ENCODE measurements around the gene MCHR1. TPM values are rescaled to one million over a fixed set of nuclear protein-coding genes. Genes with fewer than 3 reads are reported as not detected.
"Not testable (repeated sequence)": the region's sequence is repeated elsewhere in the genome, so short reads cannot be mapped to it uniquely, and the experiment has no call there.

The MCHR1 gene
- total RNA-seq, 1 donor from 2014 or later, result 3.2 TPM

- H3K4me1 Mint-ChIP-seq, result peaks cover 9% of the 10 kb centered on the region
- H3K27ac Mint-ChIP-seq, result no peak overlapping the region
- DNase-seq (ENCODE audit: low spot score in 2 of 2, unreplicated experiment in 2 of 2), result no peak
- TF ChIP-seq, protein P1, sequence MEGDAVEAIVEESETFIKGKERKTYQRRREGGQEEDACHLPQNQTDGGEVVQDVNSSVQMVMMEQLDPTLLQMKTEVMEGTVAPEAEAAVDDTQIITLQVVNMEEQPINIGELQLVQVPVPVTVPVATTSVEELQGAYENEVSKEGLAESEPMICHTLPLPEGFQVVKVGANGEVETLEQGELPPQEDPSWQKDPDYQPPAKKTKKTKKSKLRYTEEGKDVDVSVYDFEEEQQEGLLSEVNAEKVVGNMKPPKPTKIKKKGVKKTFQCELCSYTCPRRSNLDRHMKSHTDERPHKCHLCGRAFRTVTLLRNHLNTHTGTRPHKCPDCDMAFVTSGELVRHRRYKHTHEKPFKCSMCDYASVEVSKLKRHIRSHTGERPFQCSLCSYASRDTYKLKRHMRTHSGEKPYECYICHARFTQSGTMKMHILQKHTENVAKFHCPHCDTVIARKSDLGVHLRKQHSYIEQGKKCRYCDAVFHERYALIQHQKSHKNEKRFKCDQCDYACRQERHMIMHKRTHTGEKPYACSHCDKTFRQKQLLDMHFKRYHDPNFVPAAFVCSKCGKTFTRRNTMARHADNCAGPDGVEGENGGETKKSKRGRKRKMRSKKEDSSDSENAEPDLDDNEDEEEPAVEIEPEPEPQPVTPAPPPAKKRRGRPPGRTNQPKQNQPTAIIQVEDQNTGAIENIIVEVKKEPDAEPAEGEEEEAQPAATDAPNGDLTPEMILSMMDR (IDR thresholded peaks at IDR 0.05; ENCODE audit: unreplicated experiment), result no peak
- H3K4me3 Mint-ChIP-seq, result no peak overlapping the region
- peaks cover 4% of the 10 kb centered on the region for H3K9me3 Mint-ChIP-seq
- no peaks in the 10 kb centered on the region for H3K36me3 Mint-ChIP-seq
- no peaks in the 10 kb centered on the region for H3K27me3 Mint-ChIP-seq (ENCODE audit: low read depth)
Measured at GRCh38 chr22:40671369-40671768, 7.9 kb upstream of the MCHR1 start.

DNA sequence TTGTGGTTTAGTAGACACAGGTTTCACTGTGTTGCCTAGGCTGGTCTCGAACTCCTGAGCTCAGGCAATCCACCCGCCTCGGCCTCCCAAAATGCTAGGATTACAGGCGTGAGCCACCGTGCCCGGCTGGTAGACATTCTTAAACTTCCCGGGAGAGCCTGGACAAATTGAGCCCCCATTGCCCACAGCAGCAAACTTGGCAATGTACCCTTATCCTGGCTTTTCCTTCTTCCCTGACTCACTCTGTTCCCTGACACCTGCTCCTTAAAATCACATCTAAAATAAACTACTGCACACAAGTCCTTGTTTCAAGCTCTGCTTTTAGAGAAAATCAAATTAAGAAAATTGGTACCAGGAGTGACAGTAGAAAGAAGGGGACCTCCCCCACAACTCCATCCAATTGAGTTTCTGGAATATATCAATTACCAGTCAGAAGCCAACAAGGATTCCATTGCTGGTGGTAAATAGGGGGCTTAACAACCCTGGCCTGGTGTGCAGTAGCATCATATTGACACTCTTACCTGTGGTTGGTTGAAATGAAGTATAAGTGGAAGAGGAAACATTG, 7.4 kb upstream of the MCHR1 start:
- Mint-ChIP-seq H3K4me1 (peaks cover 4% of the 10 kb centered on the region), H3K36me3 (no peaks in the 10 kb centered on the region), H3K9me3 (peaks cover 4% of the 10 kb centered on the region), H3K4me3 (no peak overlapping the region), H3K27me3 (ENCODE audit: low read depth) (no peaks in the 10 kb centered on the region), H3K27ac (no peak overlapping the region)
- TF ChIP-seq, protein P1 (IDR thresholded peaks at IDR 0.05; ENCODE audit: unreplicated experiment), result no peak
- no peak for DNase-seq (ENCODE audit: low spot score in 2 of 2, unreplicated experiment in 2 of 2)

DNA sequence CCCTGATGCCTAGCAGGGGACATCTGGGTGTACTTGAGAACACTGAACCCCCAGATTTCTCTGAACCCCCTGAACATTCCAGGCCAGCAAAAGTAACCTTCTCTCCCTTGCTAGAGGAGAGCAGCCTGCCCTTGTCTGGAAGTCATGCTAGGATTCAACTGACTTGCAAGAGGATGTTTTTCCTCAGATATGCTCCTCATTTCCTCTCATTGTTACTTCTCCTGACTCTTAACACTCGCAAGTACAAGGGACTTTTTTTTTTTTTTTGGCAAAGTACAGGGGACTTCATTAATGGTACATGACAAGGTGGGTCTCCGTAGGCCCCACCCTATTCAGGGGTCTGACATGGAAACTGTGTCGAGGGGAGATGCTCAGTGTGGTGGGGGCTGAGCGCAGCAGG, 6.3 kb upstream of the MCHR1 start:
- Mint-ChIP-seq H3K4me3 (no peak overlapping the region), H3K4me1 (peaks cover 4% of the 10 kb centered on the region), H3K27ac (no peak overlapping the region), H3K36me3 (no peaks in the 10 kb centered on the region), H3K27me3 (ENCODE audit: low read depth) (no peaks in the 10 kb centered on the region), H3K9me3 (peaks cover 4% of the 10 kb centered on the region)
- DNase-seq (ENCODE audit: low spot score in 2 of 2, unreplicated experiment in 2 of 2), result no peak
- TF ChIP-seq, protein P1 (IDR thresholded peaks at IDR 0.05; ENCODE audit: unreplicated experiment), result no peak

- Mint-ChIP-seq H3K36me3 (no peaks in the 10 kb centered on the region), H3K9me3 (peaks cover 4% of the 10 kb centered on the region), H3K4me3 (no peak overlapping the region), H3K4me1 (peaks cover 3% of the 10 kb centered on the region), H3K27me3 (ENCODE audit: low read depth) (no peaks in the 10 kb centered on the region), H3K27ac (no peak overlapping the region)
- TF ChIP-seq, protein P1 (IDR thresholded peaks at IDR 0.05; ENCODE audit: unreplicated experiment), result no peak
- no peak for DNase-seq (ENCODE audit: low spot score in 2 of 2, unreplicated experiment in 2 of 2)
Measured at GRCh38 chr22:40674274-40674673, 5.0 kb upstream of the MCHR1 start.

- H3K27ac Mint-ChIP-seq; H3K36me3 Mint-ChIP-seq; DNase-seq (ENCODE audit: low spot score in 2 of 2, unreplicated experiment in 2 of 2); H3K27me3 Mint-ChIP-seq (ENCODE audit: low read depth); H3K9me3 Mint-ChIP-seq; H3K4me3 Mint-ChIP-seq: not testable (repeated sequence)
- peaks cover 21% of the 10 kb centered on the region for H3K4me1 Mint-ChIP-seq
Measured at GRCh38 chr22:40676166-40676565, 3.1 kb upstream of the MCHR1 start.

- Mint-ChIP-seq H3K9me3 (peaks cover 4% of the 10 kb centered on the region), H3K4me3 (no peak overlapping the region), H3K4me1 (peaks cover 22% of the 10 kb centered on the region), H3K27ac (no peak overlapping the region), H3K27me3 (ENCODE audit: low read depth) (no peaks in the 10 kb centered on the region), H3K36me3 (no peaks in the 10 kb centered on the region)
- no peak for DNase-seq (ENCODE audit: low spot score in 2 of 2, unreplicated experiment in 2 of 2)
- TF ChIP-seq, protein P1 (IDR thresholded peaks at IDR 0.05; ENCODE audit: unreplicated experiment), result no peak
Measured at GRCh38 chr22:40676644-40677043, 2.6 kb upstream of the MCHR1 start.
